CMK (cell line): ENCODE data around the gene KSR2.

Experiments
- DNase-seq: peaks from one replicate; pipeline ENCODE4 v3.0.0-alpha.2; 2010; ENCODE audit warnings: low read depth

The KSR2 gene

GRCh38 chr12:117403586-117404139 lies 565.1 kb downstream of the KSR2 start:
- no peak for DNase-seq
